ENCODE data around the gene PPTC7.

PPTC7 gene

DNA sequence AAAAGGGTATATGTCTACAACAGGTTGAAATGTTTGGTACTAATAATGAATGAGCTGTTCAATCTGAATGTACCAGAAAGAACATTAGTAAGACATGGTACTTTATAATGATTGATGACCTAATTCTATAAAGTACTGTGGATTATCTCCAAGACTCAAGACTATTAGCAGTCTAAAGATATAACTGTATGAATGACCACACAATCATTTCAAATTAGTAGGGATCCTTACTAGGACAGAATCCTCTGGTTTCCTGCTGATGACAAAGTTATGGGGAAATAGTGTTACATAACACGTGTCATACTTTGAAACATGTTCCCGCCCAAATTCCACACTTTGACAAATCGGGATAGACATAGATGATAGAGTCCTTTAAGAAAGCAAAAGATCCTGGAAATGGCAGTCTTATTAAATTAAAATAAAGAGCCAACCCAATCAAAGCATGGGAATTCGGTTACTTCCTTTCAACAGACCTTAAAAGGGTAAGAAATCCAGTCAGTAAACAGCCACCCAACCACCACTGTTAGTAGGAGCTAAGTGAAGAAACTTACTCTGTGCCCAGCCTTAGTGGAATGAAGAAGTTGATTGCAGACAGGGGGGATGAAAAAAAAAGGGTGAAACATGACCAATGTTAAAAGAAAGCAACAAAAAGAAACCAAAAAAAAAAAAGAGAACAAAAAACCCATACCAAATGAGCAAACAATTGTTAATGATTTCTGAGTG lies 84.0 kb downstream of the PPTC7 start:
- no peak overlapping the region for H3K4me3 ChIP-seq (ENCODE audit: low read depth, low read length)
- TF ChIP-seq CTCF (IDR thresholded peaks at IDR 0.05; ENCODE audit: control insufficient read depth, extremely low read depth, insufficient read depth): no peak
- DNase-seq (ENCODE audit: low read depth): no peak
